ENCODE data around the gene TNC.

The TNC gene

GRCh38 chr9:115005322-115005721 lies 112.6 kb downstream of the TNC start:
- no peak for DNase-seq

GRCh38 chr9:115004545-115004944 lies 113.4 kb downstream of the TNC start:
- DNase-seq: peak; percentile 32

DNA sequence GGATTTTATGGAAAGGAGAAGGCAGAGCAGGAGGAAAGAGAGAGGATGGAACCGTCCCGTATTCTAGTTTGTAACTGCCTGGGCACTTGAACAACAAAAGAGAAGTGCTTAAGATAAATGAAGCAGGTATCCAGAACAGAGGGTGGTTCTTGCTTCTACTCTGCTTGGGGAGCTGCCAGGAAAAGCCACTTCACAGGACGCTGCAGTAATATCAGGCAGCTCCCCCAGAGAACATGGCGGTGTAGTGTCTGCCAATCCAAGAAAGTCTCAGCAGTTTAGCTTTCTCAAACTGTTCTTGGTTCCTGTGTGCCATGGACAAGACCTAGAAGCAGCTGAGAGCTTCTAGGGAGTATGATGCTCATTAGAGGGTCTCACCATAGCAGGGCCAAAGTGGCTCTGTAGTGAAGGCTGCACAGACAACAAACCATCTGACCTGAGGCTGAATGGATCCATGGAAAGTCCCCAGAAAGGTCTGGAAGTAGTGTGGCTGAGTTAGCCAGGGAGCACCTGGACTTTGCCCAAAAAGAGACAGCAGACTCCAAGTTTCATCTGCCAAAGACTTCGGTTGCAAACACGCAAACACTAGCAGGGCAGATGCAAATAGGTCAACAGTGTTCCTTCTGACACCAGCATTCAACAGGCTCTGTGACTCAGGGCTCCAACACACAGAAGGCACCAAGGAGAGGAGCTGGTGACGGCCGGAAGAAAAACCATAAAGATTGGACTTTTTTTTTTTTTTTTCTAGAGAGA lies 115.4 kb downstream of the TNC start:
- no peak for DNase-seq

GRCh38 chr9:115000217-115000639 lies 117.7 kb downstream of the TNC start:
- DNase-seq: peak; percentile 42

GRCh38 chr9:114998326-114998725 lies 119.6 kb downstream of the TNC start:
- no peak for DNase-seq

GRCh38 chr9:114995681-114996221 lies 122.2 kb downstream of the TNC start:
- DNase-seq: no peak

- no peak for DNase-seq
These were observed 123.2 kb downstream of the TNC start for GRCh38 chr9:114994768-114995167.

GRCh38 chr9:114991861-114992260 lies 126.1 kb downstream of the TNC start:
- no peak for DNase-seq

DNA sequence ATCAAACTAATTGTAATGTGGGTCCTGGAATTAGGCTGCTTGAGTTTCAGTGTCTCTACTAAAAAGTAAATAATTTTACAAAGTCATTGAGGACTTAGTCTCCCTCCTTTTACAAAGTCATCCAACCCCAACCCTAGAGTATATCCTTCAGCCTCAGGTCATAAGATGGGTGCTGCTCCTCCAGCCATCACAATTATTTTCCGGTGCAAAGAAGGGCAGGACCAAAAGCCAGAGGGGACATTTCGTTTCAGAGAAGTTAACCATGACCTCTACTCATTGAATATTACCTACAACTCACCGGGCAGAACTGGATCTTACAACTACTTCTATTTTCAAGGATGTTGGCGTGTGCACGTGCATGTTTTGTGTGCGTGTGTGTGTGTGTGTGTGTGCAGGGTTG lies 127.1 kb downstream of the TNC start:
- DNase-seq: no peak

DNA sequence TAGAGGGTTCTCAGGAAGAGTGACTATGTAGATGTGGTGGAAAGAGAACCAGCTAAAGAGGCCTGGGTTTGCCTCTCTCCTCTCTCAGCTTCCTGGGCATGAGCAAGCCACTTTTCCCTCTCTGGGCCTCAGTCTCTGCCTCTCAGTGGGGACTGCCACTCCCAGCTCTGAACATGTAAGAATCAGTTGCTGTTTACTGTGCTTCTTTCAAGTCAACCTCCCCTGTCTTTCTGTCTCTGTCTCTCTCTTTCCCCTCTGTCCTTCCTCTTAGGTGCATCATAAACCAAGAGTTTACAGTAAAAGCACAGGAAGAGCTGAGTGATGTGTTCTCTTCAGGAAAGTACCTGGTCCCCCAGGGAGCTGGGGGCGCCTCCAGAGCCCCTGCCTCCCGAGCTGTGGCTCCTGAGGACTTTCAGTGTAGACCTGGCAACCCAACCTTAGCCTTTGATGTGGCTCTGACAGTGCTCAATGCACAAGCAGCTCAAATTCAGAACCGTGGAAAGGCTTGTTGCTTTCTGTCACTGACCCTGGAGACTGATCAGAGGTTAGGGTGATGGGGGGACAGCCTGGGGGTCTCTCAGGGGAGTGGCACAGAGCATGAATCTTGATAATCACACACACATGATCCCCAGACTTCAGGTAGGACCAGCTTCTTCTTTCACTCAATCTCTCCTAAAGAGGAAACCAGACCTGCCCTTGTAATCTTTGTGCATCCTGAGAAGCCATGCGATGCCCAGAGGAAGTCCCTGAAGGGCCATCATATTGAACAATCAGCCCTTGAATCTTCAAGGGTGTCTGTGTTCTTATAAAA lies 128.2 kb downstream of the TNC start:
- peak; percentile 74 for DNase-seq

- DNase-seq: peak; percentile 73
These were observed 128.9 kb downstream of the TNC start for GRCh38 chr9:114988962-114989599.

DNA sequence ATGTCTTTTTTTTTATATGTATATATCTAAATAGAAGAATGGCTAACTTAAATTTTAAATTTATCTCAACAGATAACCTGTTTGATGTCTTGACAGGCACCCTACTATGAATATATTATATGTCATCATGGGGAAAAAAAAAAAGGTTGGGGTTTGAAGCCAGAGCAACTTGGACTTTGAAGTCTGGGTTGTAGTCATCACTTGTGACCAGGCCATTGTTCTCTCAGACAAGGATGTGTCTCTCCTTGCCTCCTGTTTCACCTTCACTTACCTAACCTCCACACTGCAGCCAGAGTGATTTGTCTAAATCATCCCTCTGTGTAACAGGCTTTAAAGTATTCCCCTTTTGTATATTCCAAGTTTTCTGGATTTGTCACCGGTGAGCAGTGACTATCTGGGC lies 130.8 kb downstream of the TNC start:
- DNase-seq: no peak

- DNase-seq: no peak
These were observed 131.9 kb downstream of the TNC start for GRCh38 chr9:114985959-114986501.

DNA sequence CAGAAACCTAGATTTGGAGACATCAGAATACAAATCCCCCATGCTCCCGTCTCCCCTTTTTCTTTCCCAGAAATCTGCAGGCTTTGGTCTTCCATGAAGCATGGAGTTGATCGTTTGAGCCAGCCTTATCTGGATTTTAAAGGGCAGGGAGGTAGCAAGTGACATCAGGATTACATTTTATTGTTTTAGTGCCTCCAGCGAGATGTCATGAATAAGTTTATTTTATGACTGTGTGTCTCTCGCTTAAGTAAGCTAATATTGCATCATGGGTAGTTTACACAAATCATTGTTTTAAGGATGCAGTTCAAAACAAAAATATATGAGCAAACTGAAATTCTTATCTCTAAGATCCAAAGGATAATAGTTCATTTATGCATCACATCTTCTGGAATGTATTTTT lies 136.9 kb downstream of the TNC start:
- no peak for DNase-seq

DNA sequence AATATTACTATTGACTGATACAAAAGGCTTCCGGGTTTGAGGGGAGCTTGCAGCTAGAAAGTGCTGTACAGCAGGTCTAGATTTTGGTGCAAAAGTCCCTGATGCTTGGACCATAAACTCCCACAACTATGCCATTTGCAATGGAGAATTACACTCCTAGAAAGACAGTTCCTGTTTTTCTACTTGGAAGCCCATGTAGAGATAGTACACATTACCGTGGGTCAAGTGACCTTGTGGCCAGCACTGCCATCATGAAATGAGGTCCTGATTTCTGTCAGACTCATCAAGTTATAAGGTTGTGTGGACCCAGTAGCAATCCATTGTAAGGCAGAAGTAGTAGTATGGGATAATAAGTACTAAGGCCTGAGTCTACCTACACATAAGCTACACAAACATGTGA lies 144.7 kb downstream of the TNC start:
- DNase-seq: no peak

- no peak for DNase-seq
These were observed 145.3 kb downstream of the TNC start for GRCh38 chr9:114972510-114973136.

Data from activated CD4-positive, alpha-beta T cell treated with anti-CD3 and anti-CD28 coated beads, Interleukin-2, Interleukin-6, amounts not matched to agents 100 ng/mL and 50 ng/mL, durations not matched to agents 16 hours and 8 hours (primary cell).